HG02623 (cell line): ENCODE measurements around the gene FBXW11.

Source experiments
- ATAC-seq: cut with Tn5 transposase; IDR thresholded peaks from one replicate; pipeline ENCODE4 v1.9.1; 2021; ENCODE audit warnings: moderate library complexity; ENCODE audit not compliant: unreplicated experiment

Gene FBXW11

GRCh38 chr5:171872666-171873065 is 133.8 kb downstream of the FBXW11 start:
- ATAC-seq = no peak

- ATAC-seq = no peak
Measured at GRCh38 chr5:171871711-171872110, 134.7 kb downstream of the FBXW11 start.

GRCh38 chr5:171869956-171870355 is 136.5 kb downstream of the FBXW11 start:
- no peak for ATAC-seq

GRCh38 chr5:171868236-171868635 is 138.2 kb downstream of the FBXW11 start:
- no peak for ATAC-seq

GRCh38 chr5:171867786-171868185 is 138.7 kb downstream of the FBXW11 start:
- no peak for ATAC-seq

GRCh38 chr5:171865471-171865870 is 141.0 kb downstream of the FBXW11 start:
- ATAC-seq = no peak

GRCh38 chr5:171863935-171864334 is 142.5 kb downstream of the FBXW11 start:
- no peak for ATAC-seq

GRCh38 chr5:171862624-171863023 is 143.8 kb downstream of the FBXW11 start:
- no peak for ATAC-seq

- no peak for ATAC-seq
Measured at GRCh38 chr5:171861381-171861780, 145.1 kb downstream of the FBXW11 start.

GRCh38 chr5:171858303-171858702 is 148.1 kb downstream of the FBXW11 start:
- no peak for ATAC-seq

GRCh38 chr5:171857489-171857876 is 149.0 kb downstream of the FBXW11 start:
- ATAC-seq = no peak

- no peak for ATAC-seq
Measured at GRCh38 chr5:171855798-171856763, 150.4 kb downstream of the FBXW11 start.

GRCh38 chr5:171855265-171855664 is 151.2 kb downstream of the FBXW11 start:
- no peak for ATAC-seq

- ATAC-seq = no peak
Measured at GRCh38 chr5:171852255-171852681, 154.2 kb downstream of the FBXW11 start.

GRCh38 chr5:171851251-171851650 is 155.2 kb downstream of the FBXW11 start:
- ATAC-seq = no peak

- no peak for ATAC-seq
Measured at GRCh38 chr5:171850324-171850947, 156.0 kb downstream of the FBXW11 start.

- ATAC-seq = no peak
Measured at GRCh38 chr5:171849585-171850323, 156.7 kb downstream of the FBXW11 start.

GRCh38 chr5:171848911-171849520 is 157.4 kb downstream of the FBXW11 start:
- ATAC-seq = no peak

- ATAC-seq = no peak
Measured at GRCh38 chr5:171848486-171848885, 158.0 kb downstream of the FBXW11 start.

GRCh38 chr5:171848006-171848405 is 158.4 kb downstream of the FBXW11 start:
- ATAC-seq = no peak

GRCh38 chr5:171847026-171847425 is 159.4 kb downstream of the FBXW11 start:
- ATAC-seq = no peak
